Neural cell (in vitro differentiated cells): ENCODE data around the gene PEX6.

Experiments used
- EP300 ChIP-seq: fragments of 450-650 bp; conservative IDR thresholded peaks from 2 replicates; pipeline ENCODE4 v1.6.1; 2014; ENCODE audit warnings: antibody characterized with exemption, mild to moderate bottlenecking, moderate library complexity; ENCODE audit not compliant: poor library complexity, severe bottlenecking
- POLR2AphosphoS5 ChIP-seq: IDR thresholded peaks from 2 replicates; pipeline ENCODE4 v1.6.1; 2012
- TAF1 ChIP-seq: IDR thresholded peaks from 2 replicates; pipeline ENCODE4 v1.6.1; 2012; ENCODE audit warnings: low read depth
- TF ChIP-seq, protein P1 (sequence below): fragments of 450-650 bp; IDR thresholded peaks from 2 replicates; pipeline ENCODE4 v1.5.1; 2014; ENCODE audit warnings: antibody characterized with exemption, mild to moderate bottlenecking, moderate library complexity; ENCODE audit not compliant: poor library complexity, severe bottlenecking
- TF ChIP-seq, protein P2 (sequence below): IDR thresholded peaks from 2 replicates; pipeline ENCODE4 v1.6.1; 2012; ENCODE audit warnings: borderline replicate concordance

DNA sequence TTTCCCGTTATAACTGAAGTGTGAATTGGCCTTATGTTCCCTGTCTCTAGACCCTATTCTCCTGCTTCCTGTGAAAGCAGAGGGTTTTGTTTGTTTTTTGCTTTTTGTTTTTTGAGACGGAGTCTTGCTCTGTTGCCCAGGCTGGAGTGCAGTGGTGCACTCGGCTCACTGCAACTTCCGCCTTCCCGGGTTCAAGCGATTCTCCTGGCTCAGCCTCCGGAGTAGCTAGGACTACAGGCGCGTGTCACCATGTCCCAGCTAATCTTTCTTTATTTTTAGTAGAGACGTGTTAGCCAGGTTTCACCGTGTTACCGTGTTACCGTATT, 19.1 kb downstream of the PEX6 start:
- TF ChIP-seq POLR2AphosphoS5 (no peak), TAF1 (no peak), EP300 (no peak)
- TF ChIP-seq, protein P1, sequence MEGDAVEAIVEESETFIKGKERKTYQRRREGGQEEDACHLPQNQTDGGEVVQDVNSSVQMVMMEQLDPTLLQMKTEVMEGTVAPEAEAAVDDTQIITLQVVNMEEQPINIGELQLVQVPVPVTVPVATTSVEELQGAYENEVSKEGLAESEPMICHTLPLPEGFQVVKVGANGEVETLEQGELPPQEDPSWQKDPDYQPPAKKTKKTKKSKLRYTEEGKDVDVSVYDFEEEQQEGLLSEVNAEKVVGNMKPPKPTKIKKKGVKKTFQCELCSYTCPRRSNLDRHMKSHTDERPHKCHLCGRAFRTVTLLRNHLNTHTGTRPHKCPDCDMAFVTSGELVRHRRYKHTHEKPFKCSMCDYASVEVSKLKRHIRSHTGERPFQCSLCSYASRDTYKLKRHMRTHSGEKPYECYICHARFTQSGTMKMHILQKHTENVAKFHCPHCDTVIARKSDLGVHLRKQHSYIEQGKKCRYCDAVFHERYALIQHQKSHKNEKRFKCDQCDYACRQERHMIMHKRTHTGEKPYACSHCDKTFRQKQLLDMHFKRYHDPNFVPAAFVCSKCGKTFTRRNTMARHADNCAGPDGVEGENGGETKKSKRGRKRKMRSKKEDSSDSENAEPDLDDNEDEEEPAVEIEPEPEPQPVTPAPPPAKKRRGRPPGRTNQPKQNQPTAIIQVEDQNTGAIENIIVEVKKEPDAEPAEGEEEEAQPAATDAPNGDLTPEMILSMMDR, result no peak
- TF ChIP-seq, protein P2, sequence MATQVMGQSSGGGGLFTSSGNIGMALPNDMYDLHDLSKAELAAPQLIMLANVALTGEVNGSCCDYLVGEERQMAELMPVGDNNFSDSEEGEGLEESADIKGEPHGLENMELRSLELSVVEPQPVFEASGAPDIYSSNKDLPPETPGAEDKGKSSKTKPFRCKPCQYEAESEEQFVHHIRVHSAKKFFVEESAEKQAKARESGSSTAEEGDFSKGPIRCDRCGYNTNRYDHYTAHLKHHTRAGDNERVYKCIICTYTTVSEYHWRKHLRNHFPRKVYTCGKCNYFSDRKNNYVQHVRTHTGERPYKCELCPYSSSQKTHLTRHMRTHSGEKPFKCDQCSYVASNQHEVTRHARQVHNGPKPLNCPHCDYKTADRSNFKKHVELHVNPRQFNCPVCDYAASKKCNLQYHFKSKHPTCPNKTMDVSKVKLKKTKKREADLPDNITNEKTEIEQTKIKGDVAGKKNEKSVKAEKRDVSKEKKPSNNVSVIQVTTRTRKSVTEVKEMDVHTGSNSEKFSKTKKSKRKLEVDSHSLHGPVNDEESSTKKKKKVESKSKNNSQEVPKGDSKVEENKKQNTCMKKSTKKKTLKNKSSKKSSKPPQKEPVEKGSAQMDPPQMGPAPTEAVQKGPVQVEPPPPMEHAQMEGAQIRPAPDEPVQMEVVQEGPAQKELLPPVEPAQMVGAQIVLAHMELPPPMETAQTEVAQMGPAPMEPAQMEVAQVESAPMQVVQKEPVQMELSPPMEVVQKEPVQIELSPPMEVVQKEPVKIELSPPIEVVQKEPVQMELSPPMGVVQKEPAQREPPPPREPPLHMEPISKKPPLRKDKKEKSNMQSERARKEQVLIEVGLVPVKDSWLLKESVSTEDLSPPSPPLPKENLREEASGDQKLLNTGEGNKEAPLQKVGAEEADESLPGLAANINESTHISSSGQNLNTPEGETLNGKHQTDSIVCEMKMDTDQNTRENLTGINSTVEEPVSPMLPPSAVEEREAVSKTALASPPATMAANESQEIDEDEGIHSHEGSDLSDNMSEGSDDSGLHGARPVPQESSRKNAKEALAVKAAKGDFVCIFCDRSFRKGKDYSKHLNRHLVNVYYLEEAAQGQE, result no peak
